Fibroblast of lung (primary cell): ENCODE measurements around the gene SUMF1. TPM values are rescaled to one million over a fixed set of nuclear protein-coding genes. Genes with fewer than 3 reads are reported as not detected.

Experiments
- DNase-seq, 2 donors: peaks; one replicate each; pipeline versions ENCODE4 v3.0.0 to v3.0.0-alpha.2; 2010; ENCODE audit warnings: low read depth in 2 of 2
- H2AFZ ChIP-seq: 2 replicates; pipeline ENCODE4 v1.5.1; 2012; ENCODE audit warnings: low read length, control low read depth, inconsistent platforms
- H3K27ac ChIP-seq: 2 replicates; pipeline ENCODE4 v1.5.1; 2011; ENCODE audit warnings: low read length, control low read depth; ENCODE audit not compliant: insufficient read depth
- H3K27me3 ChIP-seq: 2 replicates; pipeline ENCODE4 v1.5.1; 2011; ENCODE audit warnings: mild to moderate bottlenecking, low read length; ENCODE audit not compliant: control insufficient read depth, insufficient read depth
- H3K36me3 ChIP-seq: 2 replicates; pipeline ENCODE4 v1.5.1; 2011; ENCODE audit warnings: low read length; ENCODE audit not compliant: control insufficient read depth, insufficient read depth
- H3K4me1 ChIP-seq: 2 replicates; pipeline ENCODE4 v1.5.1; 2011; ENCODE audit warnings: low read length; ENCODE audit not compliant: control insufficient read depth, insufficient read depth; ENCODE audit errors: extremely low read depth
- H3K4me2 ChIP-seq: 2 replicates; pipeline ENCODE4 v1.5.1; 2011; ENCODE audit warnings: low read length, control low read depth; ENCODE audit not compliant: insufficient read depth; ENCODE audit errors: extremely low read depth
- H3K4me3 ChIP-seq, 4 experiments: fragments of 200-600 bp in 1 of 4; sonication (generic) in 1 of 4; replicated peaks in 1 of 4; 2 replicates each; pipeline ENCODE4 v1.5.1; 2011 to 2016; ENCODE audit warnings: low read length in 4 of 4, low read depth in 3 of 4, mild to moderate bottlenecking in 3 of 4, control low read depth in 2 of 4, inconsistent platforms in 1 of 4, mixed read lengths in 1 of 4; ENCODE audit not compliant: insufficient read depth in 1 of 4; ENCODE audit errors: control extremely low read depth in 1 of 4
- H3K79me2 ChIP-seq: 2 replicates; pipeline ENCODE4 v1.5.1; 2012; ENCODE audit warnings: mild to moderate bottlenecking, low read length, inconsistent platforms; ENCODE audit not compliant: control insufficient read depth, insufficient read depth
- H3K9ac ChIP-seq: 2 replicates; pipeline ENCODE4 v1.5.1; 2011; ENCODE audit warnings: mild to moderate bottlenecking, low read length, control low read depth; ENCODE audit not compliant: insufficient read depth
- H3K9me3 ChIP-seq: 2 replicates; pipeline ENCODE4 v1.5.1; 2012; ENCODE audit warnings: low read depth, low read length; ENCODE audit not compliant: control insufficient read depth, insufficient read depth
- H4K20me1 ChIP-seq: 2 replicates; pipeline ENCODE4 v1.5.1; 2011; ENCODE audit warnings: low read length; ENCODE audit not compliant: control insufficient read depth, insufficient read depth; ENCODE audit errors: extremely low read depth
- CTCF ChIP-seq, 2 donors: IDR thresholded peaks in 1 of 2; conservative IDR thresholded peaks in 1 of 2; 1 replicate in 1 of 2; 2 replicates in 1 of 2; pipeline ENCODE4 v1.5.1; 2011 to 2012; ENCODE audit warnings: low read length in 2 of 2, control low read depth in 1 of 2, inconsistent platforms in 1 of 2, low read depth in 1 of 2, mild to moderate bottlenecking in 1 of 2
- EZH2 ChIP-seq: IDR thresholded peaks from 2 replicates; pipeline ENCODE4 v1.5.1; 2012; ENCODE audit warnings: low read length, control low read depth, mild to moderate bottlenecking; ENCODE audit errors: missing control alignments
- polyA plus RNA-seq, 2 donors: library from polyadenylated mRNA; depleted of rRNA in 1 of 2; stranded (reverse) in 1 of 2; unstranded in 1 of 2; fragments of >200 nt; gene quantifications; 2 replicates each; pipeline ENCODE4 v1.2.1, GENCODE V29; 2011 to 2012; ENCODE audit warnings: missing spikeins in 1 of 2
- total RNA-seq: library from RNA; depleted of rRNA; stranded (reverse); fragments of >200 nt; gene quantifications from 2 replicates; pipeline ENCODE4 v1.2.1, GENCODE V29; 2014

SUMF1 gene
- total and polyA plus RNA-seq, 2 donors (not counting 1 experiment from before 2014, with no cell fraction given), result 50.0 to 64.6 TPM

DNA sequence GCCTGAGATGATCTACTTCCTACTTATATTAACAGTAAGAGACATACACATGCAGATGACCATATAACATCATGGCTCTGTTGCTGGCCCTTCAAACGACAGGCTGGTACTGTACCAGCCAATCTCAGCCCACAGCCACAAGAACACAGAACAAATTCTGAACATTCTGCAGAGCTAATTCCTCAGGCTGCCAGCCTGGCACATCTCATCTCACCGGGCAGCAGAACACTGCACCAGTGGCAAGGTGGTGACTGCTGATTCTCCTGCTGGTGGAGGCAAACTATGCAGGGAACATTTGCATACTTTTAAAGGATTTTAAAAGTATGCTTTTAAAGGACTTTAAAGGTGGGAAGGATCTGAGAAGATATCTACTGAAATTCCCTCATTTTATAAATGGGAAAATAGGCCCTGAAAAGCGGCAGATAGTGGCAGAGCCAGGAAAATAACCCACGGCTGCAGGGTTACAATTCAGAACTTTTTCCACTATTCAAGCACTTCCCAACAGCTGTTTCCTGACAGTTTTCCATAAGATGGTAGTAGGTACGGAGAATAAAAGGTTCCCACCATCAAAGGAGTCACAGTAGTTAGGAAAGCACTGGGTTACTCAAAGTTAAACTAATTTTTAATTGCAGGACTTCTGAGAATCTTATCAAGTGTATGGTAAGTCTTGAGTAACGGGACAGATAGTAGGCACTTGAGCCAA, 37.3 kb downstream of the SUMF1 start:
- no peak overlapping the region for H3K27ac ChIP-seq
- no peaks in the 10 kb centered on the region for H3K79me2 ChIP-seq
- DNase-seq, result no peak
- H3K27me3 ChIP-seq, result no peaks in the 10 kb centered on the region
- H3K9ac ChIP-seq, result no peak overlapping the region
- H3K4me1 ChIP-seq, result peaks cover 9% of the 10 kb centered on the region
- H3K9me3 ChIP-seq, result no peaks in the 10 kb centered on the region
- TF ChIP-seq EZH2 (no peak), CTCF (conservative IDR thresholded peaks at IDR 0.05 in 1 of 2, IDR thresholded peaks at IDR 0.05 in 1 of 2; ENCODE audit: low read depth in 1 of 2, low read length in 2 of 2) (no peak)
- H4K20me1 ChIP-seq, result no peaks in the 10 kb centered on the region
- H2AFZ ChIP-seq, result no peak overlapping the region
- H3K36me3 ChIP-seq, result no peaks in the 10 kb centered on the region
- H3K4me2 ChIP-seq, result no peak overlapping the region
- no peak overlapping the region for H3K4me3 ChIP-seq

GRCh38 chr3:4426782-4427344, 40.2 kb downstream of the SUMF1 start:
- Histone ChIP-seq H3K4me3 (no peak overlapping the region), H3K4me2 (peak overlapping the region; percentile 25), H3K27ac (peak overlapping the region; percentile 77), H3K9me3 (no peaks in the 10 kb centered on the region), H3K9ac (no peak overlapping the region), H2AFZ (no peak overlapping the region), H4K20me1 (no peaks in the 10 kb centered on the region), H3K79me2 (no peaks in the 10 kb centered on the region), H3K27me3 (no peaks in the 10 kb centered on the region), H3K4me1 (peaks cover 9% of the 10 kb centered on the region), H3K36me3 (no peaks in the 10 kb centered on the region)
- TF ChIP-seq EZH2, result no peak
- TF ChIP-seq CTCF (conservative IDR thresholded peaks at IDR 0.05 in 1 of 2, IDR thresholded peaks at IDR 0.05 in 1 of 2; ENCODE audit: low read depth in 1 of 2, low read length in 2 of 2), result no peak
- DNase-seq, result peak; percentile 80 to 92

- no peak for TF ChIP-seq CTCF (conservative IDR thresholded peaks at IDR 0.05 in 1 of 2, IDR thresholded peaks at IDR 0.05 in 1 of 2; ENCODE audit: low read depth in 1 of 2, low read length in 2 of 2)
- TF ChIP-seq EZH2, result no peak
- H3K36me3 ChIP-seq, result no peaks in the 10 kb centered on the region
- peak overlapping the region; percentile 0 for H3K4me2 ChIP-seq
- H3K9me3 ChIP-seq, result no peaks in the 10 kb centered on the region
- H2AFZ ChIP-seq, result no peak overlapping the region
- H3K79me2 ChIP-seq, result no peaks in the 10 kb centered on the region
- H3K4me1 ChIP-seq, result peaks cover 9% of the 10 kb centered on the region
- peak overlapping the region; percentile 77 for H3K27ac ChIP-seq
- peak in 1 of 2 donors; percentile 50 for DNase-seq
- H3K9ac ChIP-seq, result no peak overlapping the region
- no peak overlapping the region for H3K4me3 ChIP-seq
- H3K27me3 ChIP-seq, result no peaks in the 10 kb centered on the region
- H4K20me1 ChIP-seq, result no peaks in the 10 kb centered on the region
These were observed 40.7 kb downstream of the SUMF1 start for GRCh38 chr3:4426261-4426781.
